ENCODE measurements around the gene CCDC88C.

- no peak for TF ChIP-seq EP300 (IDR thresholded peaks at IDR 0.05)
- TF ChIP-seq CTCF (IDR thresholded peaks at IDR 0.05) = no peak
- TF ChIP-seq POLR2A (IDR thresholded peaks at IDR 0.05) = no peak
Measured at GRCh38 chr14:91385224-91385623, 32.4 kb downstream of the CCDC88C start.
